LNCAP (cell line): Measurements from ENCODE around the gene NRP2.
A peak's percentile ranks its signal among the peaks of the same experiment; 100 is the strongest.

Experiments used
- CTCF ChIP-seq: fragments of 450-650 bp; IDR thresholded peaks from 2 replicates; pipeline ENCODE4 v1.5.1; 2017; ENCODE audit warnings: mild to moderate bottlenecking

Gene NRP2

DNA sequence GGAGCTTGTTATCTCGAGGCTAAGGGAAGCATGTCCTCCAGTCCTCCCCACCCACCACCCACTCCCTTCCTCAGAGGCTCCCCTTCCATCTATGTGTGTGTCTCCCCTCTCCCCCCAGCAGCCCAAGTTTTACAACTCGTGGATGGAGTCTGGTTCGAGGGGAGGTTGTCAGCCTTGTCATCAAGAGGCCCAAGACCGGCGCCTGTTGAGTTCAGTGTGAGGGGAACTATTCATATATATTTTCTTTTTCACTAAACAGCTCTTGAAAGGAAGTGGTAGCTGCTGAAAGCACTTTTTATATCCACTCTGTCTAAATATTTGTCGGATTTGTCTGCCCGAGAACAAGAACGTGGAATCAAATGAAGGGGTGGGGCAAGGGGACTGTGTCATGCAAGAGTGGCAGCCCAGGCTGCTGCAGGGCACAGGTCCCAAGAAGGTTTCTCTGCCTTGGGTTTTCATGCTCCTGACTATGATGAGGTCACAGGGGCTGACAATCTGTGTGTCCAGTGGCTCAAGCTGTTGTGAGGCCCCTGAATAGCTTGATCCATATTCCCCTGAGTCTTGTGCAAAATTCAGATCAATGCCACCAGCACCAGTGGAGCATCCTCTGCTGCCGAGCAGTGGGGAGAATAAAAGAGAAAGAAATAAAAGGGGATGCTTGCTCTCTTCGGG, 35.0 kb downstream of the NRP2 start:
- no peak for TF ChIP-seq CTCF

DNA sequence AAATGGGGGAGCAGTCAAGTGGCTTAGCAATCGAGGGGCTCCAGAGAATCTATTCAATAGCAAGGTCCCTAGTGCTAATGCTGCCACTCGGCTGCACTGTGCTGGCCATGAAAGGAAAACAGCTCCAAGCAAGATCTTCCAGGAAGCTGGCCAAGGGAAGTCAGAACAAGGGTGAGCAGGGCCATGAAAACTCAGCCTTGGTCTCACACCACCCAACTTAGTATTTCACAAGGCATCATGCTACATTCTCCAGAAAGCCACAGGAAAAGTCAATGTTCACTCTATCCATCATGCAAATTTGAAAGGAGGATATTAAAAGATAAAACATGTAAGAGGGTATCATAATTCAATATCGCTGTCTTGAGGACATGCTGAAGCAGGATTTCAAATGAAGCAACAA, 35.7 kb downstream of the NRP2 start:
- no peak for TF ChIP-seq CTCF

DNA sequence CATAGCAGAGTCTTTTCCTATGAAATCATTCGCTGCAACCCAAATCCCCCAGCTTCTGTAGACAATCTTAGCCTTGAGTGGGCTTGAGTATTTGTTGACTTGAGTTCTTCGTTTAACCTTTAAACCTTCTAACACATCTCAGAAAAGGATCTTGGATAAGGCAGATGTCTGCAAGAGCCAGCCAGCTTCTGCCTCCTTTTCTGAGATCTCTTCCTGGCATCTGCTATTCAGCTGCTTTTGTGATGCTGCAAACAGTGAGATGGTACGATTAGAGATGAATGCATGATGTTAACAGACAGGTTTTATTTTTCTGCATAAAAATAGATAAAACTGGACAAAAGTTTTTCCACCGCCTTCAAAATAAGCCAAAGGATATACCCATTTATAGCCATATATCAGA, 37.5 kb downstream of the NRP2 start:
- no peak for TF ChIP-seq CTCF

GRCh38 chr2:205720451-205720902, 38.2 kb downstream of the NRP2 start:
- TF ChIP-seq CTCF = no peak

- peak; percentile 27; the same call in 1 of the 2 replicates for TF ChIP-seq CTCF
These were observed 38.8 kb downstream of the NRP2 start for GRCh38 chr2:205721057-205721449.

DNA sequence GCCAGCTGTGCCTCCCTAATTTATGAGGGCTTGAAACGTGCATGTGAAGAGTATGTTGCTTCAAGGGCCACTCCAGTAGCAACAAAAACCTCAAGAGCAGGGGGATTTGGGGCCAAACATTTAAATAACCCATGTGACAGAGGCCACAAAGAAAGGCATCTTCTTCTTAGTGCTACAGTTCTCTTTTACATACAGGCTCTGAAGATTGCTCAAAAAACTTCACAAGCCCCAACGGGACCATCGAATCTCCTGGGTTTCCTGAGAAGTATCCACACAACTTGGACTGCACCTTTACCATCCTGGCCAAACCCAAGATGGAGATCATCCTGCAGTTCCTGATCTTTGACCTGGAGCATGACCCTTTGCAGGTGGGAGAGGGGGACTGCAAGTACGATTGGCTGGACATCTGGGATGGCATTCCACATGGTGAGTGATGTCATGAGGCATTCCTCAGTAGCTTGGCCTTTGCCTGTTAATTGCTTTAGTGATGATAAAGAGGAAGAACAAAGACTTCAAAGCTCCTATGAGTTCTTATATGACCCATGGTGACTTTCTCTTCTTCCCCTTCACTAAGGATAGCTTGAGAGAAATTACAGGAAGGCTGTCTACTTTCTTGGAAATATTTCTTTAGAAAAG, 40.1 kb downstream of the NRP2 start:
- TF ChIP-seq CTCF = no peak

GRCh38 chr2:205723179-205723578, 40.9 kb downstream of the NRP2 start:
- TF ChIP-seq CTCF = no peak

DNA sequence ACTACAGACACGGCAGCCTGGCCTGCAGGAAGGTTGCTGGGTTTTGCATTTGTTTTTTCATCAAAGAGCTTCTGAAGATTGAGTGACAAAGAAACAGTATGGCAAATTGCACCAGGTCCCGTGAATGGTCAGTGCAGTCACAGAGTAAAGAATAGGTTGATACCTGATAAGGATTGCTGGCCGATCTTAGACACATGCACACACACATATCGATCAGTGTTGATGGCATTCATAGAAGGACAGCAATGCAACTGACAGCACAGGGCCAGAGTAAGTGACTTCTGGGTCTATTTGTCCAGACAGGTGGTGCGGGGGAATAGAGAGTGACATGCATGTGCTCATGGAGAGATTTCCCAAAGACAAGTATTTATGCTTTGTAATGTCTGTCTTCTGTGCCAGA, 42.8 kb downstream of the NRP2 start:
- no peak for TF ChIP-seq CTCF
